Loucy (cell line): ENCODE data around the gene SMTN.

ENCODE experiments used
- H2AFZ ChIP-seq: fragments of 200-600 bp; sonication (generic); 2 replicates; pipeline ENCODE4 v1.6.0; 2016; ENCODE audit warnings: antibody characterized with exemption, mild to moderate bottlenecking, low read length, moderate library complexity
- H3F3A ChIP-seq: fragments of 200-600 bp; 2 replicates; pipeline ENCODE4 v1.6.0; 2016; ENCODE audit warnings: antibody characterized with exemption, low read depth, mild to moderate bottlenecking
- H3K27me3 ChIP-seq: fragments of 200-600 bp; sonication (generic); 2 replicates; pipeline ENCODE4 v1.6.1; 2014; ENCODE audit warnings: low read length, mild to moderate bottlenecking; ENCODE audit not compliant: insufficient read depth, poor library complexity, severe bottlenecking
- H3K36me3 ChIP-seq: fragments of 200-600 bp; sonication (generic); 2 replicates; pipeline ENCODE4 v1.6.1; 2016; ENCODE audit warnings: low read length; ENCODE audit not compliant: insufficient read depth
- H3K4me1 ChIP-seq: fragments of 200-600 bp; sonication (generic); 2 replicates; pipeline ENCODE4 v1.5.1; 2014; ENCODE audit warnings: low read length, mild to moderate bottlenecking; ENCODE audit not compliant: insufficient read depth, poor library complexity, severe bottlenecking
- H3K4me2 ChIP-seq: fragments of 200-600 bp; sonication (generic); 2 replicates; pipeline ENCODE4 v1.6.0; 2014; ENCODE audit warnings: antibody characterized with exemption, low read length, low read depth, mild to moderate bottlenecking; ENCODE audit not compliant: poor library complexity, severe bottlenecking
- H3K4me3 ChIP-seq: fragments of 200-600 bp; sonication (generic); 2 replicates; pipeline ENCODE4 v1.5.1; 2014; ENCODE audit warnings: low read length, mild to moderate bottlenecking, mixed read lengths; ENCODE audit not compliant: poor library complexity, severe bottlenecking
- H3K79me2 ChIP-seq: fragments of 200-600 bp; sonication (generic); 2 replicates; pipeline ENCODE4 v1.6.1; 2014; ENCODE audit warnings: low read length; ENCODE audit not compliant: insufficient read depth
- H3K9ac ChIP-seq: fragments of 200-600 bp; sonication (generic); 2 replicates; pipeline ENCODE4 v1.6.0; 2014; ENCODE audit warnings: mild to moderate bottlenecking, low read depth, low read length, moderate library complexity; ENCODE audit not compliant: poor library complexity, severe bottlenecking
- H3K9me2 ChIP-seq: fragments of 200-600 bp; sonication (generic); replicated peaks from 2 replicates; pipeline ENCODE4 v1.6.1; 2016; ENCODE audit warnings: low read depth, low read length, mixed read lengths
- H3K9me3 ChIP-seq: fragments of 200-600 bp; sonication (generic); 2 replicates; pipeline ENCODE4 v1.6.1; 2014; ENCODE audit warnings: mild to moderate bottlenecking, antibody characterized with exemption, low read length, low read depth; ENCODE audit not compliant: insufficient read depth
- H4K20me1 ChIP-seq: fragments of 200-600 bp; sonication (generic); 2 replicates; pipeline ENCODE4 v1.6.0; 2014; ENCODE audit warnings: antibody characterized with exemption, low read length, mild to moderate bottlenecking; ENCODE audit not compliant: insufficient read depth, poor library complexity, severe bottlenecking
- EZH2phosphoT487 ChIP-seq: fragments of 200-600 bp; IDR thresholded peaks from 2 replicates; pipeline ENCODE4 v1.6.1; 2018; ENCODE audit warnings: antibody characterized with exemption, mild to moderate bottlenecking, moderate library complexity, borderline replicate concordance
- TF ChIP-seq, protein P1 (sequence below): fragments of 200-600 bp; sonication (generic); conservative IDR thresholded peaks from 2 replicates; pipeline ENCODE4 v1.5.1; 2014; ENCODE audit warnings: mild to moderate bottlenecking, antibody characterized with exemption, low read length

The SMTN gene

DNA sequence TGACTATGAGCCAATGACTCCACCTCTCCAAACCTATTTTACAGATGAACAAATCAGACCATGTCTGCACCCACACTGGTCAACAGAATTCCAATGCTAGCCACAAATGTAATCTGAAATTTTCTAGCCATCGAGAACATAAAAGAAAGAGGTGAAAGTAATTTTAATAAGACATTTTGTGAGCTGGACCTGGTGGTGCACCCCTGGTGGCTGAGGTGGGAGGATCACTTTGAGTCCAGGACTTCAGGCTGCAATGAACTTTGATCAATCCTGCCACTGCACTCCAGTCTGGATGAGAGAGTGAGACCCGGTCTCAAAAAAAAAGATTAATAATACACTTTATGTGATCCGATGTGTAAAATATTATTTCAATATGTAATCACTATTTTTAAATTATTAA lies 69.5 kb downstream of the SMTN start:
- Histone ChIP-seq H3K27me3 (peaks cover 3% of the 10 kb centered on the region), H3K4me1 (no peaks in the 10 kb centered on the region), H3K4me3 (no peak overlapping the region), H4K20me1 (no peaks in the 10 kb centered on the region), H3K9ac (no peak overlapping the region), H3K9me3 (no peaks in the 10 kb centered on the region), H3K36me3 (no peaks in the 10 kb centered on the region), H3F3A (no peaks in the 10 kb centered on the region), H2AFZ (no peak overlapping the region), H3K9me2 (no peaks in the 10 kb centered on the region), H3K4me2 (no peak overlapping the region), H3K79me2 (no peaks in the 10 kb centered on the region)
- TF ChIP-seq, protein P1, sequence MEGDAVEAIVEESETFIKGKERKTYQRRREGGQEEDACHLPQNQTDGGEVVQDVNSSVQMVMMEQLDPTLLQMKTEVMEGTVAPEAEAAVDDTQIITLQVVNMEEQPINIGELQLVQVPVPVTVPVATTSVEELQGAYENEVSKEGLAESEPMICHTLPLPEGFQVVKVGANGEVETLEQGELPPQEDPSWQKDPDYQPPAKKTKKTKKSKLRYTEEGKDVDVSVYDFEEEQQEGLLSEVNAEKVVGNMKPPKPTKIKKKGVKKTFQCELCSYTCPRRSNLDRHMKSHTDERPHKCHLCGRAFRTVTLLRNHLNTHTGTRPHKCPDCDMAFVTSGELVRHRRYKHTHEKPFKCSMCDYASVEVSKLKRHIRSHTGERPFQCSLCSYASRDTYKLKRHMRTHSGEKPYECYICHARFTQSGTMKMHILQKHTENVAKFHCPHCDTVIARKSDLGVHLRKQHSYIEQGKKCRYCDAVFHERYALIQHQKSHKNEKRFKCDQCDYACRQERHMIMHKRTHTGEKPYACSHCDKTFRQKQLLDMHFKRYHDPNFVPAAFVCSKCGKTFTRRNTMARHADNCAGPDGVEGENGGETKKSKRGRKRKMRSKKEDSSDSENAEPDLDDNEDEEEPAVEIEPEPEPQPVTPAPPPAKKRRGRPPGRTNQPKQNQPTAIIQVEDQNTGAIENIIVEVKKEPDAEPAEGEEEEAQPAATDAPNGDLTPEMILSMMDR, result peak; percentile 51
- no peak for TF ChIP-seq EZH2phosphoT487

DNA sequence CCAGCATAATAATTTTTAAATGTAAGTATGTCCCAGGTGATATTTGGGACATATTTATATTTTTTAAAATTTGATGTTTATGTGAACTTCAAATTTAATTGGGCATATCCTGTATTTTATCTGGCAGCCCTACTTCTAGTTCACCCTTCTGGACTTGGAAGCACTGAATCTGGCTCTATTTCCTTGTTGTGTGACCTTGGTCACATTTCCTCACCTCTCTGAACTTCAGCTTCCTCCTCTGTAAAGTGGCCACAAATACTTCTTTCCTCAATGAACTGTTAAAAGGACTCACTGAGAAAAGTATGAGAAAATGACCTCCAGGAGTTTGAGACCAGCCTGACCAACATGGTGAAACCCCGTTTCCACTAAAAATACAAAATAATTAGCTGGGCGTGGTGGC lies 70.8 kb downstream of the SMTN start:
- Histone ChIP-seq H3K9me3 (no peaks in the 10 kb centered on the region), H3K27me3 (peaks cover 16% of the 10 kb centered on the region), H2AFZ (no peak overlapping the region), H3K79me2 (no peaks in the 10 kb centered on the region), H3K4me3 (no peak overlapping the region), H3K4me1 (no peaks in the 10 kb centered on the region), H3K4me2 (no peak overlapping the region), H3K9ac (no peak overlapping the region), H4K20me1 (no peaks in the 10 kb centered on the region), H3F3A (no peaks in the 10 kb centered on the region), H3K36me3 (no peaks in the 10 kb centered on the region), H3K9me2 (no peaks in the 10 kb centered on the region)
- no peak for TF ChIP-seq EZH2phosphoT487
- TF ChIP-seq, protein P1, result no peak

DNA sequence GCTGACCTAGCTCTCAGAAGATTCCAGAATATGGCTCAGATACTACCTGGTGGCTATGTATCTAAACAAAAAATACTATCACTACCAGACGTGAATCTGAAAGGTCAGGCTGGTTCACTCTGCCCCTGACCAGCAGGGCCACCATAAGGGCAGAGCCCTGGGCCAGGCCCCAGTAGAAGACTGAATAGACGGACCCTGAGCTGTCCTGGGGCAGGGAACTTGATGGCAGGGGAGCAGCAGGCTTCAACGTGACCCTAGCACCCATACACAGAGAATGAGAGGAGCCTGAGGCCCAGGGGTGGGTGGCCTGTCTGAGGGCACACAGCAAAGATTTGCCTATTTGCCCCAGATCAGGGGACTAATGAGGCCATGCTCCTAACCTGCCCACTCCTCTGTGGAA lies 72.2 kb downstream of the SMTN start:
- no peaks in the 10 kb centered on the region for H3F3A ChIP-seq
- H4K20me1 ChIP-seq, result no peaks in the 10 kb centered on the region

More for the DNA sequence above, 72.2 kb downstream of the SMTN start:
- H3K27me3 ChIP-seq, result peaks cover 29% of the 10 kb centered on the region
- H3K4me1 ChIP-seq, result no peaks in the 10 kb centered on the region
- no peaks in the 10 kb centered on the region for H3K79me2 ChIP-seq
- H3K4me2 ChIP-seq, result no peak overlapping the region
- no peak for TF ChIP-seq EZH2phosphoT487
- TF ChIP-seq, protein P1, result no peak
- H3K9me2 ChIP-seq, result no peaks in the 10 kb centered on the region
- H3K36me3 ChIP-seq, result no peaks in the 10 kb centered on the region
- H2AFZ ChIP-seq, result no peak overlapping the region
- no peak overlapping the region for H3K9ac ChIP-seq
- no peak overlapping the region for H3K4me3 ChIP-seq
- H3K9me3 ChIP-seq, result no peaks in the 10 kb centered on the region
